HUES48 (cell line): Measurements from ENCODE around the gene VAT1L.
A peak's percentile ranks its signal among the peaks of the same experiment; 100 is the strongest.
"Not testable (repeated sequence)": the region's sequence is repeated elsewhere in the genome, so short reads cannot be mapped to it uniquely, and the experiment has no call there.

ENCODE experiments used
- H3K27ac ChIP-seq: one replicate; pipeline ENCODE4 v1.7.0; 2013; ENCODE audit warnings: low read depth, low read length, inconsistent platforms
- H3K27me3 ChIP-seq: 2 replicates; pipeline ENCODE4 v1.6.1; 2013; ENCODE audit warnings: mild to moderate bottlenecking, low read length; ENCODE audit not compliant: control insufficient read depth, insufficient read depth
- H3K36me3 ChIP-seq: 2 replicates; pipeline ENCODE4 v1.6.1; 2013; ENCODE audit warnings: low read length; ENCODE audit not compliant: control insufficient read depth, insufficient read depth
- H3K4me1 ChIP-seq: 2 replicates; pipeline ENCODE4 v1.6.1; 2013; ENCODE audit warnings: mild to moderate bottlenecking, low read length; ENCODE audit not compliant: control insufficient read depth, insufficient read depth
- H3K4me3 ChIP-seq: 2 replicates; pipeline ENCODE4 v1.5.1; 2013; ENCODE audit warnings: mild to moderate bottlenecking, low read depth, low read length
- H3K9ac ChIP-seq: 2 replicates; pipeline ENCODE4 v1.6.1; 2013; ENCODE audit warnings: mild to moderate bottlenecking, low read depth, low read length, moderate library complexity
- H3K9me3 ChIP-seq: 2 replicates; pipeline ENCODE4 v1.6.1; 2013; ENCODE audit warnings: low read length; ENCODE audit not compliant: control insufficient read depth, insufficient read depth

VAT1L gene

GRCh38 chr16:77931058-77931457 lies 142.7 kb downstream of the VAT1L start:
- H3K27ac ChIP-seq, result no peak overlapping the region
- H3K36me3 ChIP-seq, result peaks cover 2% of the 10 kb centered on the region; the same call in 1 of the 2 replicates
- no peak overlapping the region for H3K4me3 ChIP-seq
- H3K9ac ChIP-seq, result no peak overlapping the region
- H3K27me3 ChIP-seq, result no peaks in the 10 kb centered on the region
- H3K9me3 ChIP-seq, result no peaks in the 10 kb centered on the region
- H3K4me1 ChIP-seq, result peaks cover 10% of the 10 kb centered on the region

GRCh38 chr16:77937473-77938149 lies 149.2 kb downstream of the VAT1L start:
- Histone ChIP-seq H3K36me3 (peaks cover 3% of the 10 kb centered on the region; the same call in 1 of the 2 replicates), H3K27me3 (no peaks in the 10 kb centered on the region), H3K9me3 (no peaks in the 10 kb centered on the region), H3K4me1 (peaks cover 10% of the 10 kb centered on the region), H3K4me3 (no peak overlapping the region), H3K27ac (no peak overlapping the region), H3K9ac (no peak overlapping the region)

GRCh38 chr16:77938913-77939312 lies 150.5 kb downstream of the VAT1L start:
- Histone ChIP-seq H3K9ac (no peak overlapping the region), H3K4me3 (no peak overlapping the region), H3K27ac (peak overlapping the region; percentile 40)

GRCh38 chr16:77939968-77940367 lies 151.6 kb downstream of the VAT1L start:
- H3K27ac ChIP-seq, result no peak overlapping the region
- no peak overlapping the region for H3K4me3 ChIP-seq
- no peaks in the 10 kb centered on the region; the same call in 1 of the 2 replicates for H3K4me1 ChIP-seq
- peaks cover 3% of the 10 kb centered on the region; the same call in 1 of the 2 replicates for H3K36me3 ChIP-seq
- H3K9me3 ChIP-seq, result no peaks in the 10 kb centered on the region
- no peak overlapping the region for H3K9ac ChIP-seq
- H3K27me3 ChIP-seq, result no peaks in the 10 kb centered on the region

More at GRCh38 chr16:77938913-77939312, 150.5 kb downstream of the VAT1L start:
- H3K9me3 ChIP-seq, result no peaks in the 10 kb centered on the region
- no peaks in the 10 kb centered on the region for H3K27me3 ChIP-seq
- H3K4me1 ChIP-seq, result peaks cover 7% of the 10 kb centered on the region
- H3K36me3 ChIP-seq, result peaks cover 3% of the 10 kb centered on the region; the same call in 1 of the 2 replicates

GRCh38 chr16:77943801-77944200 lies 155.4 kb downstream of the VAT1L start:
- no peaks in the 10 kb centered on the region for H3K36me3 ChIP-seq
- no peaks in the 10 kb centered on the region for H3K9me3 ChIP-seq
- H3K4me3 ChIP-seq, result no peak overlapping the region
- no peak overlapping the region for H3K27ac ChIP-seq
- no peak overlapping the region for H3K9ac ChIP-seq
- H3K27me3 ChIP-seq, result no peaks in the 10 kb centered on the region
- peaks cover under 1% of the 10 kb centered on the region; the same call in 1 of the 2 replicates for H3K4me1 ChIP-seq

- Histone ChIP-seq H3K27ac (no peak overlapping the region), H3K9ac (no peak overlapping the region), H3K27me3 (no peaks in the 10 kb centered on the region), H3K4me3 (no peak overlapping the region), H3K36me3 (no peaks in the 10 kb centered on the region), H3K9me3 (no peaks in the 10 kb centered on the region), H3K4me1 (peaks cover 9% of the 10 kb centered on the region)
Observed at GRCh38 chr16:77944631-77945030, 156.3 kb downstream of the VAT1L start.

GRCh38 chr16:77945126-77945525 lies 156.8 kb downstream of the VAT1L start:
- H3K4me1 ChIP-seq, result peaks cover 12% of the 10 kb centered on the region
- H3K4me3 ChIP-seq, result no peak overlapping the region
- no peak overlapping the region for H3K27ac ChIP-seq
- no peaks in the 10 kb centered on the region for H3K36me3 ChIP-seq
- H3K9me3 ChIP-seq, result no peaks in the 10 kb centered on the region
- H3K9ac ChIP-seq, result no peak overlapping the region
- no peaks in the 10 kb centered on the region for H3K27me3 ChIP-seq

- Histone ChIP-seq H3K9me3 (no peaks in the 10 kb centered on the region), H3K4me3 (no peak overlapping the region), H3K27ac (peak overlapping the region; percentile 14), H3K27me3 (no peaks in the 10 kb centered on the region), H3K36me3 (no peaks in the 10 kb centered on the region), H3K9ac (no peak overlapping the region), H3K4me1 (peaks cover 12% of the 10 kb centered on the region)
Observed at GRCh38 chr16:77946823-77947222, 158.5 kb downstream of the VAT1L start.

- H3K4me3 ChIP-seq, H3K9me3 ChIP-seq, H3K36me3 ChIP-seq, H3K9ac ChIP-seq, H3K27ac ChIP-seq, H3K27me3 ChIP-seq: not testable (repeated sequence)
- H3K4me1 ChIP-seq, result peaks cover 12% of the 10 kb centered on the region
Observed at GRCh38 chr16:77947590-77947989, 159.2 kb downstream of the VAT1L start.

GRCh38 chr16:77948835-77949234 lies 160.5 kb downstream of the VAT1L start:
- Histone ChIP-seq H3K36me3 (no peaks in the 10 kb centered on the region), H3K4me3 (no peak overlapping the region), H3K4me1 (peaks cover 12% of the 10 kb centered on the region), H3K27me3 (no peaks in the 10 kb centered on the region), H3K9ac (no peak overlapping the region), H3K27ac (no peak overlapping the region), H3K9me3 (no peaks in the 10 kb centered on the region)

GRCh38 chr16:77949445-77949844 lies 161.1 kb downstream of the VAT1L start:
- Histone ChIP-seq H3K27me3 (no peaks in the 10 kb centered on the region), H3K9me3 (no peaks in the 10 kb centered on the region), H3K27ac (peak overlapping the region; percentile 27), H3K36me3 (no peaks in the 10 kb centered on the region), H3K4me3 (no peak overlapping the region), H3K9ac (no peak overlapping the region; the same call in 1 of the 2 replicates), H3K4me1 (peaks cover 12% of the 10 kb centered on the region)
